Stimulated activated CD8-positive, alpha-beta memory T cell treated with anti-CD3 and anti-CD28 coated beads, Interleukin-15, amount 100 ng/mL, for 24 hours (primary cell): ENCODE results near the gene TACC2.
A peak's percentile ranks its signal among the peaks of the same experiment; 100 is the strongest.

Experiments
- DNase-seq: peaks from one replicate; pipeline ENCODE4 v3.0.0-alpha.2; 2020; ENCODE audit warnings: low read depth

TACC2 gene

DNA sequence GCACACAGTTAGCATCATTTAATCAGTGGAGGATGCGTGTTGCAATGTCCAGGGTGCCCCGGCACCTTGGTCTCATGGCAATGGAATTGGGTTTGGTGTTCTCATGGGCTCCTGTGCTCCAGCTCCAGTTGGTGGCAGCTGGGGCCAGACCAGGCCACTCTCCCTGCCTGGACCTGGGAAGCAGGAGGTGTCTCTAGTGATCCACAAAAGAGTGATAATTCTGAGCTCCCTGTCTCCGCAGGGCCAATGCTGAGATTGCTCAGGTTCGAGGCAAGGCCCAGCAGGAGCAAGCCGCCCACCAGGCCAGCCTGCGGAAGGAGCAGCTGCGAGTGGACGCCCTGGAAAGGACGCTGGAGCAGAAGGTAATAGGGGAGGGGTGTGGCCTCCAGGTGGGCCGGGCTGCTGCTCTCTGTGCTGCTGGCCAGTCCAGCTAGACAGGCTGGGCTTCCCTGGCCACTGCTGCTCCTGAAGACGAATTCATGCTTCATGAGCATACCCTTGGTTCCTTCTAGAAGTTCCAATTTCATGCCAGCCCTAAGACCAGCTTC, 260.4 kb downstream of the TACC2 start:
- no peak for DNase-seq

DNA sequence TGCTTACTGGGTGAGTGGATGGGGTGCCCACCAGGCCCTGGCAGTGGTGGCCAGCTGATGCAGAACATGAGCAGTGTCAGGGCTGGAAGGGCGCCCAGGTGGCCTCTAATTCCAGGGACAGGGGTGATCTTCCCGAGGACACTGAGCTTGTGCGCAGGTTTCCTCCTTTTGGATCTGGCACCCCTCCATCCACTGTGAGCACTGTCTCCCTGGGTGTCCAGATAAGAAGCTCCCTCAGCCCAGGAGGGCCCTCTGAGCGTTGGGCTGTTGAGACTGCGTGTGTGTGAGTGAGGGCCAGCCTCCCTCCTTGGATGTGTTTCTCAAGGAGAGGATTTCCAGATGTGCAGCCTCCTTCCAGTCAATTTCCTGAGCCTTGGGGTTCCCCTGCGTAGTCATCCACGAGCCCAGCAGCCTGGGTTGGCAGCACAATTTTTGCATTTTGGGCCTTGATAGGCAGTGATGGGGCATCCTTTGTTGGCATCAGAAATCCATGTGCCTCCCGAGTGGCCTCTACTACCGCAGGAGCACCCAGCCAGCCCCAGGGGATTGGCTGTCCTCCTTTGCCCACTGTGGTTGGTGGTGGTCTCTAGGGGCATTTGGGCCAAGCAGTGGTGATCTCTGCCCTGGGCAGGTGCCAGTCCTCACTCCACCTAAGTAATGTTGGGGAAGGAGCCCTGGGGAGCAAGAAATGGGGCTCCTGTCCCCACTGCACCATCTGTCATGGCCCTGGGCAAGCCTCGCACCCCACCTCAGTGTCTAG, 261.2 kb downstream of the TACC2 start:
- DNase-seq, result no peak

- DNase-seq, result no peak
Measured at GRCh38 chr10:122251459-122252255, 262.7 kb downstream of the TACC2 start.

DNA sequence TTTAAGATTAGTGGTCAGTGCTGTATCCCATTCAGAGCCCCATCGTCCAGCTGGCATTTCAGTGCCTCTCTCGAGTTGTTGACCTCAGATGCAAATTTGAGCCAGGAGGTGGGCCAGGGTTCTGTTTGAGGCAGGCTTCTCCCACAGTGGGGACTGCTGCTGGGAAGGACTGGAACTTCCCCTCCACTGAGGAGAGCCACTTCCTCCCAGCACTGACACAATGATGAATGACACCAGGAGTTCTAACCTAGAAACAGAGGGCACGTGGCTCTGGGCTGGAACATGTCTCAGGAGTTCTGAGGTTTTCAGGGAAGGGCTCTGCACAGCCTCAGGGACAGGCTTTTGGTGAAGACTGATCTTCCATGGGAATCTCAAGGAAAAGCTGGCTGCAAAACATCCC, 263.8 kb downstream of the TACC2 start:
- no peak for DNase-seq

GRCh38 chr10:122253605-122254004, 264.6 kb downstream of the TACC2 start:
- DNase-seq, result no peak

DNA sequence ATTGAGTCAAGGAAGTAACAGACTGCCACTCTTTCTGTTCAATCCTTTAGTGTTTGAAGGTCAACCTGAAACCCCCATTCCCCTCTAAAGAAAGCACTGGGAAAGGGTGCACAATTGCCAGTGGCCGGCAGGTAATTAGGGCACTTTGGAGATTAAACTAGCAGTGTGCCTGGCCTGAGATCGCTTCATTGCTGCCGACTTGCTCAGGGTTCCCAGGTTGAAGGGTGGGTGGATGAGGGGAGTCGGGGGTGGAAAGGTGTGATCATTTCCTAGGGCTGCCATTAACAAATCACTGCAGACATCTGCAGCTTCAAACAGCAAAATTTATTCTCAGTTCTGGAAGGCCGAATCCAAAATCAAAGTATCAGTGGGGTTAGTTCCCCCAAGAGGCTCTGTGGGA, 265.9 kb downstream of the TACC2 start:
- DNase-seq, result no peak

- no peak for DNase-seq
Measured at GRCh38 chr10:122255509-122256301, 266.7 kb downstream of the TACC2 start.

GRCh38 chr10:122257041-122257440, 268.1 kb downstream of the TACC2 start:
- no peak for DNase-seq

GRCh38 chr10:122258136-122259074, 269.4 kb downstream of the TACC2 start:
- DNase-seq, result no peak

GRCh38 chr10:122259075-122259466, 270.1 kb downstream of the TACC2 start:
- DNase-seq, result no peak

GRCh38 chr10:122261584-122261983, 272.6 kb downstream of the TACC2 start:
- DNase-seq, result no peak

DNA sequence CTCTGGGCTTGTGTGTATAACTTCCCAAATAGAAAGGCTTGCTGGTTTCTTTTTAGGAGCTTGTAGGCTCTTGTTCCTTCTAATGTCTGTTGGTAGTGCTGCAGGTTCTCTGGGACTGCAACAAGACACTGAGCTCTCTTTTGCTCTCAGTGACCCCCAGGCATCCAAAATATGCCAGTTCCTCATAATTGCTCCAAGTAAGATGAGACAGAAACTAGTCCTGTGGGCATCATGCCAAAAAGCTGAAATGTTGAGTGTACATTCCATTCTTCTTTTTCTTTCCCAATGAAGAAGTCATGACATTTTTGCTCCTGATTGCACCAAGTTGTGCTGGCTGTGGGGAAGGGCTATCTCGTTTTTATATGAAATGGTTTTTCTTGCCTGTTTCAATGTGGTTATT, 275.0 kb downstream of the TACC2 start:
- DNase-seq, result no peak

GRCh38 chr10:122264436-122264835, 275.5 kb downstream of the TACC2 start:
- DNase-seq, result no peak

DNA sequence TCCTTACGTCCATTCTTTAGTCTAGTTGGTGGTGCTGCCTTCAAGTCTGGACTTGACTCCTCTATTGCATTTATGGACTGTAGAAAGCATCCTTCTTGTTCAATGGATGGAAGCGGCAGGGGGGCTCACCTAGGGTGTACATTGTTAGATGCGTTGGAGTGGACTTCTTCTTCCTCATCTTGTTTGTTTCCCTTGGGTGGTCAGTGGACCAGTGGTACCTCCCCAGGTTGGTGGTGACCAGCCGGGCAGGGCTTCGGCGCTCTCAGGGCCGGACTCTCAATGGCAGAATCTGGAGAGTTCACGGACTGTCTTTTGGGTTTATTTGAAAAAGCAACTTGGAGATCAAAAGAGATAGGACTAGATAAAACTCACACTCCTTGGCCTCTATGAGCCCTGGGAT, 276.0 kb downstream of the TACC2 start:
- DNase-seq, result no peak

GRCh38 chr10:122265896-122266295, 276.9 kb downstream of the TACC2 start:
- DNase-seq, result no peak

DNA sequence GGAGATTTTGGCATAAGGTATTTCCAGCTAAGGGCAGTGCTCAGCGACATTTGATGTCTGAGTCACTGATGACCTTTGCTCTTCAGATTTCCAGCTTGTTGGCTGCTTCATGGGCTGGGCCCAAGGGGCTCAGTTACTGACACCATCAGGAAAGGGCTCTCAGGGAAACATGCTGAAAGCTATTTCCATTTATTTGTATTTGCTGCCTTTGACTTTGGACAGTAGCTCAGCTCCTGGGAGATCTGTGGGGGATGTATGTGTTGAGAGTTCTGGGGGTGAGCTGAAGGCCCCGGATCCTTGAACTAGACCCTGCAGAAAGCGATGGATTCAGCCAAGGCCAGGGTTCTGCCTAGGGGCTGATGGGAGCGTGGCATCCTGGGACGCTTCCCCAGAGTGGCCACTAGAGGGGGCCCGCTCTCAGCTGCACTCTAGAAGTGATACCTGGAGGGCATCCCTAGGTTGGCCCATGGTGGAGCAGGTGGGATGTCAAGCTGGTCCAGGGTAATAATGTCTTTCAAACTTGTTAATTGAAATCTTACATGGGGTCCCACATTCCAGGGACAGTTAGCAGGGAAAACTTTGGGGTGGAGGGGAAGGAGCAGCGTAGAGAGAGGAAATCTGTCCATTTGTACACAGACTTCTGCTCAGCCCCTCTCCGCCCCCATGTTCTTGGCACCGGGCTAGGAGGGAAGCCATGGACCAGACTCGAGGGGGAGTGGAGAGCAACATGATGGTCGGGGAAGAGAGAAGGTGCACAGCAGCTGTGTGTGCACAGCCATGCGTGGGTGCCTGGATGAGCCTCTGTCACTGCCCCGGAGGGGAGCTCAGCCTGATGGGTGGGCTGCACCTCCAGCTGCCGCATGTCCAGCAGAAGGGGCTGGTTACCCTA, 279.1 kb downstream of the TACC2 start:
- DNase-seq, result peak; percentile 26

GRCh38 chr10:122269059-122269687, 280.2 kb downstream of the TACC2 start:
- no peak for DNase-seq

GRCh38 chr10:122271076-122271475, 282.1 kb downstream of the TACC2 start, which contains the start of gene BTBD16:
Gene BTBD16, plus strand, starts transcription at chr10:122271296. Its CDS starts 3,786 bp downstream, at chr10:122275082.
- DNase-seq, result no peak

DNA sequence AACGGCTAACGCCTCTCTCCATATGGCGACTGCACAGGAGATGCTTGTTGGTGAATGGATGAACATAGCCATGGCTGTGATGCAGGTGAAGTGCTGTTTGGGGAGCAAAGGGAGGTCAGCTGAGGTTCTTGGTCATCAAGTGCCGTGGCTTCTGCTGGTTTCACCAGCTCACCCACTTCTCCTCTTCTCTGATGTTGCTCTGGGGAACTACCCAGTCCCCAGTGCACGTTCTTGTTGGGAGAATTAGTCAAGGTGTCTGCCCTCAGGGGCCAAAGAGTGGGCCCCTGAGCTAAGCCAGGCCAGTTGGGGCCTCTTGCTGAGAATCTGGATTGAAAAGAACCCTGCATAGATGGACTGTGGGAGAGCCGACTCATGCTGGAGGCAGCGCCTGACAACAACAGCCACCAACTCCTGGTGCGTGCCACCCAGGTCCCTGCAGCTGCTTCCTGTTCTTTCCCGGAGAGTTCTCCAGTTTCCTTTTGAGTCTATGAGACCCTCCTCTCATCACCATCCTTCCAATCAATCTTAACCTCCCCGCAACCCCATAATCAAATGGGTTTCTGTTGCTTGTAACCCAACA, 285.1 kb downstream of the TACC2 start:
- DNase-seq, result no peak
